LoVo (cell line): ENCODE measurements around the gene KIF16B.
"Not testable (repeated sequence)": the region's sequence is repeated elsewhere in the genome, so short reads cannot be mapped to it uniquely, and the experiment has no call there.

Experiments used
- DNase-seq: peaks from one replicate; pipeline ENCODE4 v3.0.0-alpha.2; 2016; ENCODE audit warnings: low spot score

KIF16B gene

GRCh38 chr20:16286601-16287000, 286.6 kb downstream of the KIF16B start:
- DNase-seq, result no peak

GRCh38 chr20:16284385-16285100, 288.7 kb downstream of the KIF16B start:
- no peak for DNase-seq

GRCh38 chr20:16283978-16284377, 289.3 kb downstream of the KIF16B start:
- DNase-seq, result no peak

GRCh38 chr20:16283307-16283706, 289.9 kb downstream of the KIF16B start:
- DNase-seq, result no peak

- DNase-seq, result no peak
Observed at GRCh38 chr20:16280219-16280618, 293.0 kb downstream of the KIF16B start.

- DNase-seq, result no peak
Observed at GRCh38 chr20:16279320-16279719, 293.9 kb downstream of the KIF16B start.

GRCh38 chr20:16273812-16274555, 299.3 kb downstream of the KIF16B start:
- no peak for DNase-seq

GRCh38 chr20:16272780-16273360, 300.4 kb downstream of the KIF16B start:
- DNase-seq, result no peak

- no peak for DNase-seq
Observed at GRCh38 chr20:16271450-16271849, 301.8 kb downstream of the KIF16B start.

- no peak for DNase-seq
Observed at GRCh38 chr20:16270989-16271388, 302.3 kb downstream of the KIF16B start.

- no peak for DNase-seq
Observed at GRCh38 chr20:16270314-16270931, 302.8 kb downstream of the KIF16B start.

GRCh38 chr20:16267526-16267925, 305.7 kb downstream of the KIF16B start:
- no peak for DNase-seq

GRCh38 chr20:16265334-16265733, 307.9 kb downstream of the KIF16B start:
- DNase-seq, result no peak

- DNase-seq, result no peak
Observed at GRCh38 chr20:16263582-16263981, 309.7 kb downstream of the KIF16B start.

GRCh38 chr20:16262594-16262993, 310.7 kb downstream of the KIF16B start:
- DNase-seq, result no peak

- no peak for DNase-seq
Observed at GRCh38 chr20:16261733-16262273, 311.4 kb downstream of the KIF16B start.

- no peak for DNase-seq
Observed at GRCh38 chr20:16260911-16261310, 312.3 kb downstream of the KIF16B start.

- not testable (repeated sequence) for DNase-seq
Observed at GRCh38 chr20:16260133-16260532, 313.1 kb downstream of the KIF16B start.

GRCh38 chr20:16258766-16259165, 314.5 kb downstream of the KIF16B start:
- DNase-seq, result no peak

GRCh38 chr20:16257813-16258430, 315.3 kb downstream of the KIF16B start:
- no peak for DNase-seq

GRCh38 chr20:16257021-16257420, 316.2 kb downstream of the KIF16B start:
- DNase-seq, result no peak

GRCh38 chr20:16246870-16247269, 326.4 kb downstream of the KIF16B start:
- DNase-seq, result no peak
